A673 (cell line): ENCODE results near the gene CEP97.
"Not testable (repeated sequence)": the region's sequence is repeated elsewhere in the genome, so short reads cannot be mapped to it uniquely, and the experiment has no call there.

Experiments used
- EZH2 ChIP-seq: fragments of 200-600 bp; sonication (generic); IDR thresholded peaks from 2 replicates; pipeline ENCODE4 v1.6.1; 2017; ENCODE audit warnings: borderline replicate concordance, low read depth, mild to moderate bottlenecking, mixed read lengths, antibody characterized with exemption, low read length; ENCODE audit not compliant: poor library complexity, severe bottlenecking
- TF ChIP-seq, protein P1 (sequence below): fragments of 300-800, 200-600 bp; sonication (generic); conservative IDR thresholded peaks from 2 replicates; pipeline ENCODE4 v1.5.1; 2017; ENCODE audit warnings: low read depth, mild to moderate bottlenecking, antibody characterized with exemption, low read length, moderate library complexity, mixed read lengths

DNA sequence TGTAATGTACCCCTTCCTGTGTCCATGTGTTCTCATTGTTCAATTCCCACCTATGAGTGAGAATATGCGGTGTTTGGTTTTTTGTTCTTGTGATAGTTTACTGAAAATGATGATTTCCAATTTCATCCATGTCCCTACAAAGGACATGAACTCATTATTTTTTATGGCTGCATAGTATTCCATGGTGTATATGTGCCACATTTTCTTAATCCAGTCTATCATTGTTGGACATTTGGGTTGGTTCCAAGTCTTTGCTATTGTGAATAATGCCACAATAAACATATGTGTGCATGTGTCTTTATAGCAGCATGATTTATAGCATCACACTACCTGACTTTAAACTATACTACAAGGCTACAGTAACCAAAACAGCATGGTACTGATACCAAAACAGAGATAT is 21.5 kb downstream of the CEP97 start:
- TF ChIP-seq, protein P1, sequence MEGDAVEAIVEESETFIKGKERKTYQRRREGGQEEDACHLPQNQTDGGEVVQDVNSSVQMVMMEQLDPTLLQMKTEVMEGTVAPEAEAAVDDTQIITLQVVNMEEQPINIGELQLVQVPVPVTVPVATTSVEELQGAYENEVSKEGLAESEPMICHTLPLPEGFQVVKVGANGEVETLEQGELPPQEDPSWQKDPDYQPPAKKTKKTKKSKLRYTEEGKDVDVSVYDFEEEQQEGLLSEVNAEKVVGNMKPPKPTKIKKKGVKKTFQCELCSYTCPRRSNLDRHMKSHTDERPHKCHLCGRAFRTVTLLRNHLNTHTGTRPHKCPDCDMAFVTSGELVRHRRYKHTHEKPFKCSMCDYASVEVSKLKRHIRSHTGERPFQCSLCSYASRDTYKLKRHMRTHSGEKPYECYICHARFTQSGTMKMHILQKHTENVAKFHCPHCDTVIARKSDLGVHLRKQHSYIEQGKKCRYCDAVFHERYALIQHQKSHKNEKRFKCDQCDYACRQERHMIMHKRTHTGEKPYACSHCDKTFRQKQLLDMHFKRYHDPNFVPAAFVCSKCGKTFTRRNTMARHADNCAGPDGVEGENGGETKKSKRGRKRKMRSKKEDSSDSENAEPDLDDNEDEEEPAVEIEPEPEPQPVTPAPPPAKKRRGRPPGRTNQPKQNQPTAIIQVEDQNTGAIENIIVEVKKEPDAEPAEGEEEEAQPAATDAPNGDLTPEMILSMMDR: not testable (repeated sequence)
- TF ChIP-seq EZH2: not testable (repeated sequence)
